Trophoblast cell (in vitro differentiated cells and primary cell): Measurements from ENCODE around the gene ZBTB16.

Experiments
- DNase-seq, 2 donors: peaks; one replicate each; pipeline ENCODE4 v3.0.0-alpha.2; 2016
- H2AFZ ChIP-seq: 2 replicates; pipeline ENCODE4 v1.6.1; 2013; ENCODE audit warnings: low read length, moderate library complexity, mild to moderate bottlenecking; ENCODE audit not compliant: insufficient read depth, poor library complexity
- H2AK5ac ChIP-seq: 2 replicates; pipeline ENCODE4 v1.6.1; 2013; ENCODE audit warnings: mild to moderate bottlenecking, low read length
- H2BK120ac ChIP-seq: 2 replicates; pipeline ENCODE4 v1.6.1; 2013; ENCODE audit warnings: low read length, mild to moderate bottlenecking, moderate library complexity; ENCODE audit not compliant: insufficient read depth, poor library complexity
- H2BK12ac ChIP-seq: 2 replicates; pipeline ENCODE4 v1.6.1; 2013; ENCODE audit warnings: mild to moderate bottlenecking, low read length, moderate library complexity
- H2BK5ac ChIP-seq: 2 replicates; pipeline ENCODE4 v1.6.1; 2013; ENCODE audit warnings: low read length, low read depth, moderate library complexity, mild to moderate bottlenecking; ENCODE audit not compliant: poor library complexity
- H3K14ac ChIP-seq: 2 replicates; pipeline ENCODE4 v1.6.1; 2013; ENCODE audit warnings: mild to moderate bottlenecking, low read length
- H3K18ac ChIP-seq: 2 replicates; pipeline ENCODE4 v1.6.1; 2013; ENCODE audit warnings: mild to moderate bottlenecking, low read length
- H3K23ac ChIP-seq: 2 replicates; pipeline ENCODE4 v1.6.1; 2013; ENCODE audit warnings: low read length
- H3K27ac ChIP-seq: 2 replicates; pipeline ENCODE4 v1.5.1; 2013; ENCODE audit warnings: low read depth, mild to moderate bottlenecking, inconsistent platforms, low read length, moderate library complexity
- H3K27me3 ChIP-seq: 2 replicates; pipeline ENCODE4 v1.6.1; 2013; ENCODE audit warnings: inconsistent platforms, mild to moderate bottlenecking, low read length, moderate library complexity; ENCODE audit not compliant: insufficient read depth
- H3K36me3 ChIP-seq, 2 experiments: 1 replicate in 1 of 2; 2 replicates in 1 of 2; pipeline ENCODE4 v1.6.1; 2013; ENCODE audit warnings: low read length in 2 of 2, mild to moderate bottlenecking in 2 of 2, moderate library complexity in 1 of 2; ENCODE audit not compliant: insufficient read depth in 2 of 2, control insufficient read depth in 1 of 2
- H3K4ac ChIP-seq: 2 replicates; pipeline ENCODE4 v1.6.1; 2013; ENCODE audit warnings: low read depth, mild to moderate bottlenecking, low read length, moderate library complexity
- H3K4me1 ChIP-seq, 2 experiments: 1 replicate in 1 of 2; 2 replicates in 1 of 2; pipeline ENCODE4 v1.6.1; 2013; ENCODE audit warnings: low read length in 2 of 2, mild to moderate bottlenecking in 2 of 2, moderate library complexity in 1 of 2; ENCODE audit not compliant: insufficient read depth in 2 of 2, control insufficient read depth in 1 of 2
- H3K4me2 ChIP-seq: 2 replicates; pipeline ENCODE4 v1.6.1; 2013; ENCODE audit warnings: inconsistent platforms, mild to moderate bottlenecking, low read length, moderate library complexity
- H3K4me3 ChIP-seq: 2 replicates; pipeline ENCODE4 v1.5.1; 2013; ENCODE audit warnings: mild to moderate bottlenecking, low read depth, low read length, inconsistent platforms
- H3K79me1 ChIP-seq: one replicate; pipeline ENCODE4 v1.6.1; 2013; ENCODE audit warnings: low read length
- H3K79me2 ChIP-seq: 2 replicates; pipeline ENCODE4 v1.6.1; 2013; ENCODE audit warnings: low read length, mild to moderate bottlenecking; ENCODE audit not compliant: control insufficient read depth, insufficient read depth, poor library complexity
- H3K9ac ChIP-seq: 2 replicates; pipeline ENCODE4 v1.6.1; 2013; ENCODE audit warnings: mild to moderate bottlenecking, low read length
- H3K9me3 ChIP-seq: 2 replicates; pipeline ENCODE4 v1.6.1; 2013; ENCODE audit warnings: low read depth, mild to moderate bottlenecking, control low read depth, inconsistent platforms, low read length; ENCODE audit not compliant: insufficient read depth
- H4K12ac ChIP-seq: 2 replicates; pipeline ENCODE4 v1.6.1; 2013; ENCODE audit warnings: low read depth, mild to moderate bottlenecking, low read length, moderate library complexity
- H4K8ac ChIP-seq: 2 replicates; pipeline ENCODE4 v1.6.1; 2013; ENCODE audit warnings: low read depth, mild to moderate bottlenecking, low read length, moderate library complexity
- H4K91ac ChIP-seq: one replicate; pipeline ENCODE4 v1.6.1; 2013; ENCODE audit warnings: low read depth, mild to moderate bottlenecking, low read length, moderate library complexity
- WGBS: extraction: QIAGEN DNeasy Blood & Tissue Kit; methylation state at CpG from one replicate; pipeline ENCODE4 v1.1.7; 2013; ENCODE audit warnings: missing lambda C conversion rate; ENCODE audit not compliant: insufficient read length, insufficient coverage; ENCODE audit errors: extremely low coverage; 5-methylcytosine and 5-hydroxymethylcytosine counted together

Gene ZBTB16

DNA sequence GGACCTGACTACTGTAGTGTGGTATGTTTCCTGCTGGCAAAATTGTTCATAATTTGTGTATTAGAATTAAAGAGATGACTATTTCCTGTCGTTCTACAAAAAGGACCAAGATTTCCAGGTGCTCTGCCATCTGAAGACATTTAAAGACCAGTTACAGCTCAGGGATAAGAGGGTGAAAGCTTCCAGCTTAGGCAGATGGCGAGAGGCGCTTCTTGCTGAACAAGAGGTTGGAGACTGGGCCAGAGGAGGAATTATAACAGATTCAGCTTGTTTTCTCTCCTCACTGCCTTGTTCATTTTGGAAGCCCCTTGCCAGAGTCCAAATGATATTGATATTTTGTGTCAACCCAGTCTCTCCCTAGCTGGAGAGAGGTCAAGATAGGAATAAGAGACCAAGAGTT lies 213.6 kb downstream of the ZBTB16 start:
- H3K79me1 ChIP-seq: no peaks in the 10 kb centered on the region
- H3K36me3 ChIP-seq: no peaks in the 10 kb centered on the region
- no CpG with 5 or more reads among the region's 3 CpGs for WGBS

GRCh38 chr11:114273890-114274635 lies 214.6 kb downstream of the ZBTB16 start:
- no peak overlapping the region for H2BK120ac ChIP-seq
- no peaks in the 10 kb centered on the region for H3K4me1 ChIP-seq
- no peak overlapping the region for H3K27ac ChIP-seq
- no peak overlapping the region for H4K91ac ChIP-seq
- no peak overlapping the region for H2BK5ac ChIP-seq
- H3K4ac ChIP-seq: no peak overlapping the region
- H3K79me2 ChIP-seq: no peaks in the 10 kb centered on the region
- H3K23ac ChIP-seq: no peak overlapping the region
- H3K4me3 ChIP-seq: no peak overlapping the region
- no peak overlapping the region for H3K18ac ChIP-seq
- no CpG with 5 or more reads among the region's 5 CpGs for WGBS
- no peak overlapping the region for H3K9ac ChIP-seq
- H3K4me2 ChIP-seq: no peak overlapping the region
- H2AFZ ChIP-seq: no peak overlapping the region
- no peak overlapping the region for H2AK5ac ChIP-seq
- no peaks in the 10 kb centered on the region for H3K27me3 ChIP-seq
- H2BK12ac ChIP-seq: no peak overlapping the region
- no peak overlapping the region for H4K12ac ChIP-seq
- H3K14ac ChIP-seq: no peak overlapping the region
- no peak for DNase-seq
- H3K9me3 ChIP-seq: no peaks in the 10 kb centered on the region
- no peaks in the 10 kb centered on the region for H3K36me3 ChIP-seq
- H3K79me1 ChIP-seq: no peaks in the 10 kb centered on the region
- no peak overlapping the region for H4K8ac ChIP-seq

More for the DNA sequence above, 213.6 kb downstream of the ZBTB16 start:
- no peak for DNase-seq
- Histone ChIP-seq H3K18ac (no peak overlapping the region), H4K8ac (no peak overlapping the region), H3K79me2 (no peaks in the 10 kb centered on the region), H3K9ac (no peak overlapping the region), H3K27me3 (no peaks in the 10 kb centered on the region), H3K14ac (no peak overlapping the region), H3K4me3 (no peak overlapping the region), H2BK5ac (no peak overlapping the region), H3K4ac (no peak overlapping the region), H2BK12ac (no peak overlapping the region), H3K9me3 (no peaks in the 10 kb centered on the region), H3K23ac (no peak overlapping the region), H3K4me2 (no peak overlapping the region), H4K12ac (no peak overlapping the region), H3K4me1 (no peaks in the 10 kb centered on the region), H2AK5ac (no peak overlapping the region), H3K27ac (no peak overlapping the region), H2BK120ac (no peak overlapping the region), H2AFZ (no peak overlapping the region), H4K91ac (no peak overlapping the region)

DNA sequence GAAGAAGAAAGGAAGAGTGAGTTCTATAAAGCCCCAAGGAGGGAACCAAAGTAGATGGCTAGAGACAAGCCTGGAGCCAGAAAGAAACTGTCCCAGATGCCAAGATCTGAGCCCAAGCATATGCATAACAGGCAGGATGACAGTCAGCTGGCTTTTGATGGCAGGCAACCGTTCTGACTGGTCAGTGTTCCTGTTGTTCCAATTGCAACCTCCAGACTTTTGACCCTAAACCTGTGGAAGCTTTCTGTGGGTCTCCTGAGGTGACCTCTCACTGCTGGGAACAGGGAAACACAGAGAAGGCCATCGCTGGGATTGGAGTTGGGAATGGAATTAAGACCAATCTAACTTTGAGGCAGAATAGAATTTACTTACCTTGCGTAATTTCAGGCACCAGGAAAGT lies 215.1 kb downstream of the ZBTB16 start:
- Histone ChIP-seq H3K4ac (no peak overlapping the region), H2AFZ (no peak overlapping the region), H3K4me1 (no peaks in the 10 kb centered on the region), H3K79me2 (no peaks in the 10 kb centered on the region), H3K18ac (no peak overlapping the region), H2BK12ac (no peak overlapping the region), H3K79me1 (no peaks in the 10 kb centered on the region), H3K27ac (no peak overlapping the region), H3K9ac (no peak overlapping the region), H4K8ac (no peak overlapping the region), H4K12ac (no peak overlapping the region), H3K4me2 (no peak overlapping the region), H3K27me3 (no peaks in the 10 kb centered on the region), H4K91ac (no peak overlapping the region), H3K4me3 (no peak overlapping the region), H2AK5ac (no peak overlapping the region), H2BK5ac (no peak overlapping the region), H3K14ac (no peak overlapping the region), H2BK120ac (no peak overlapping the region), H3K23ac (no peak overlapping the region), H3K9me3 (no peaks in the 10 kb centered on the region), H3K36me3 (no peaks in the 10 kb centered on the region)
- no CpG with 5 or more reads among the region's 3 CpGs for WGBS
- no peak for DNase-seq

DNA sequence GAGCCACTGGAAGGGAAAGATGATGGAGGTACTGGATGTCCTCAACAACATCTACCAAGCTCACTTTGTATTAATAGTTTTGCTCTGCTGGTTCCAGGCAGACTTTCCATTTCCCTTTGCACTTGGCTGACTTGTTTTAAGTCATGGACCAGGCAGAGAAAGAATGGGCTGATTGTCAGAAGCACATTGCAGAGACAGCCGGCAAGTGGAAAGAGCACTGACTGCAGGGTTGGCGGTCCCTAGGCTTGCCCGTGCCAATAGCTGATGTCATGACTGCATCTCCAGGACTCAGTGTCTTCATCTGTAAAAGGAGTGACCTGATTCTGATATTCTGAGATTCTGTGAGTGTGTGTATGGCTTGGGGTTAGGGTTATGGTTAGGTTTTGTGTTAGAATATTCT lies 215.8 kb downstream of the ZBTB16 start:
- Histone ChIP-seq H3K27me3 (no peaks in the 10 kb centered on the region), H2BK120ac (no peak overlapping the region), H3K9me3 (no peaks in the 10 kb centered on the region), H4K12ac (no peak overlapping the region), H2BK12ac (no peak overlapping the region), H2AFZ (no peak overlapping the region), H3K4ac (no peak overlapping the region), H3K4me1 (no peaks in the 10 kb centered on the region), H3K4me3 (no peak overlapping the region), H3K23ac (no peak overlapping the region), H2AK5ac (no peak overlapping the region), H4K8ac (no peak overlapping the region), H3K36me3 (no peaks in the 10 kb centered on the region), H3K4me2 (no peak overlapping the region), H3K79me2 (no peaks in the 10 kb centered on the region), H3K27ac (no peak overlapping the region), H2BK5ac (no peak overlapping the region), H3K79me1 (no peaks in the 10 kb centered on the region), H4K91ac (no peak overlapping the region), H3K9ac (no peak overlapping the region), H3K14ac (no peak overlapping the region), H3K18ac (no peak overlapping the region)
- no peak for DNase-seq
- no CpG with 5 or more reads among the region's 3 CpGs for WGBS
